ENCODE measurements around the gene ISM2.

DNA sequence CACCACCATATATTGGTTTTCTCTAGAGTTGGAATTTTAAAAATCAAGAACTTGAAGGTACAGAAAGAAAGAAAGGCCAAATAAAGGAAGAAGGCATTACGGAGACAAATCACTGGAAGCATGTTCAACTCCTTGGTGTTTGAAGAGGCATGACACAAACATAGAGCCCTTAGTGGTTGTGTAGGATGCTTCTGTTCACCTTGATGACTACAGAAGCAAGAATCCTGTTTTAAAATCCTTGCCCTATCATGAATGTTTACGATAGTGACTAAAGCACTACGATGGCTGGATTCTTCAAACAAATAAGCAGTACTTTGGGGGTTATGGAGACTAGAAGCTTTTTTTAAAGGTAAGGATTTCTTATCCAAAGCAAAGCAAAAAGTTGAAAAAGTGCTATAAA lies 10.3 kb upstream of the ISM2 start:
- TF ChIP-seq ZFX (IDR thresholded peaks at IDR 0.05; ENCODE audit: borderline replicate concordance) (no peak), CTCF (IDR thresholded peaks at IDR 0.05) (no peak)

All from 22Rv1 (cell line).